Activated CD8-positive, alpha-beta memory T cell treated with anti-CD3 and anti-CD28 coated beads for 4 hours (primary cell): ENCODE results near the gene TMEM255B.

Experiments used
- DNase-seq, 2 donors: peaks; one replicate each; pipeline ENCODE4 v3.0.0-alpha.2; 2020; ENCODE audit warnings: low read depth in 2 of 2

TMEM255B gene

DNA sequence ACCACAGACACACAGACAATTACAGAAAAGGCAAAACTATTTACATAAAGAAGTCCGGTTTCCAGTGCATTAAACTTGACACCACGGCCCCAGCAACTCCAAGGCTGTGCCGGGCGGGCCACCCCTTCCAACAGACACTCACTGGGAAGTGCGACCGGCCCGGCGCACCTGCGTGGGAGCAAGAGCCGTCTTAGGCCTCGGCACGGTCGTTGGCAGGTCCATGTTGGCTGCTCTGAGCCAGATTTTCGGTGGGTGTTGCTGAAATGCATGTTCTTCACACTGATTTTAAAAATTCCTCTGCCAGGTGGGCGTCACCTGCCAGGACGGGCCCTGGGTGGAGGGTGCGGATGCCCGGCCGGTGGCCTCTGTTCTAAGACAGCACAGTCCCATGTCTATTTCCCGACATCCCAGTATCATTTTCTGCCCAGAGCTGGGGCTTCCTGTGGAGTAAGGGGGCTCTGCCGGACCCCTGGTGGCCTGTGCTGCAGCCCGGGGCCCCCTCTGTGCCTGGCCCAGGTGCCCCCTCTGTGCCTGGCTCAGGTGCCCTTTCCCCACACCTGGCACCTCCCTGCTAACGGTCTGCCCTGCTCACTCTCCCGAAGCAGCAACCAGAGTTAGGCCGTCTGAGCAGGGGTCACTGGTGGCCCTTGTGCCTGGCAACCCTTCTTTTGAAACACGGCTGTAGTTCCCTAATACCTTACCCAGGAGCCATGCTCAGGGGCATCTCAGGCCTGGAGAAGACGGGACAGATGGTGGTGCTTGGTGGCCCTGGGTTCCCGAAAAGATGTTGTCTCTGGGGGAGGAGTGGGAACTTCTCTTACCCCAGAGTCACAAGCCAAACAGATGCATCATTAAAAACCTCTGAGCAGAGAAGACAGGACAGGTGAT is 9.2 kb downstream of the TMEM255B start:
- DNase-seq, result no peak

DNA sequence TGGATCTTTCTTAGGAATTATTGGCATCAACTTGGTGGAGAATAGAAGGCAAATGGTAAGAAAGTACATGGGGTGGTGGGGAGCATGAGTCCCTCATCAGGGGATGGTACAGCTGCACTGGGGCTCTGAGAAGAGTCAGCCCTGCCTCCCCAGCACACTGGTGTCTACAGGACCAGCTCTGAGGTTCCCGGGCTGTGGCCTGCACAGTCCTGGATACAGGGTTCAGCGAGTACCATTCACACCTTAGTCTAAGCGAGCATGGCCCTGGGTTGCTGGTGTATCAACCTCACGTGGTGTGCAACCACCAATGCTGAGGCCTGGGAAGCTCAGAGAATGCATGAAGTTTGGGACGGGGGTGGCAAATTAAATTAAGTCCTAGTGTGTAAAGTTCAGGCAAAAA is 10.1 kb downstream of the TMEM255B start:
- no peak for DNase-seq

DNA sequence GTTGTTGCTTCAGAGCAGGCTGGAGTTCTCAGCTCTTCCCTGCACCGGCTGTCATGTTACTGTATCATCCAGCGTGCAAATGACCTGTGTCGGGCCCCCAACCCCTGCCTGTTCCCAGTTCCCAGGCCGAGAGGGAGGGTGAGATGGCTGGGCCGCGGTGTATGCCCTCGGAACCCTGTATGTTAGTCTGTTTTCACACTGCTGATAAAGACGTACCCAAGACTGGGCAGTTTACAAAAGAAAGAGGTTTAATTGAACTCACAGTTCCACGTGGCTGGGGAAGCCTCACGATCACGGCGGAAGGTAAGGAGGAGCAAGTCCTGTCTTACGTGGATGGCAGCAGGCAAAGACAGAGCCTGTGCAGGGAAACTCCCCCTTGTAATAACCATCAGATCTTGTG is 10.9 kb downstream of the TMEM255B start:
- no peak for DNase-seq

DNA sequence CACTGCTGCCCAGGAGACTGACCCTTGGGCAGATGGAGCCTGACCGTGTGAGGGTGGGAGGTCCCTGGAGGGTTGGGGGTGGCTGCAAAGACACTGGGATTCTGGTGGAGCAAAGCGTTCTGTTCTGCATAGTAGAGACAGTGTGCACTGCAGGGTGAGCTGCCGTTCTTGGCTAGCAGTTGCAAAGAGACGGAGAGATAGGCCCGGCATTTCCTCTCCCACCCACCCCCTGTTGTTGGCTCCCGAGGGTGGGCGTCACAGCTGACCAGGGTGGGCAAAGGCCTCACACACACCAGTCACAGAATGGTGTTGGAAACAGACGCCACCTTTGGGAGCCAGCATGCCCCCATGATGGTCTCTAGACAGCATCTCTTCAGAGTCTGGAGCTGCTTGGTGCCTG is 11.4 kb downstream of the TMEM255B start:
- DNase-seq, result no peak

DNA sequence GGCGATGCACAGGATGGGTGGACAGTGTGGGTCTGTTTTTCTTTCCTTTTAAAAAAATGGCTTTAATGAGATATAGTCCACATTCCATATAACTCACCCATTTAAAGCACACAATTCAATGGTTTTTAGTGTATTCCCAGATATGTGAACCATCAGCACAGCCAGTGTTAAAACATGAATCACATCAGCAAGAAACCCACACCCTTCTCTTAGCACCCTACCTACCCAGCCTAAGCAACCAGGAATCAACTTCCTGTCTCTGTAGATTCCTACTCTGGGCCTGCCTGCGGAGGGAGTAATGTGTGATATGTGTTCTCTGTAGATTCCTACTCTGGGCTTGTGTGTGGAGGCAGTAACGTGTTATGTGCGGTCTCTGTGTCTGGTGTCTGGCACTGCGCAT is 11.9 kb downstream of the TMEM255B start:
- no peak for DNase-seq

DNA sequence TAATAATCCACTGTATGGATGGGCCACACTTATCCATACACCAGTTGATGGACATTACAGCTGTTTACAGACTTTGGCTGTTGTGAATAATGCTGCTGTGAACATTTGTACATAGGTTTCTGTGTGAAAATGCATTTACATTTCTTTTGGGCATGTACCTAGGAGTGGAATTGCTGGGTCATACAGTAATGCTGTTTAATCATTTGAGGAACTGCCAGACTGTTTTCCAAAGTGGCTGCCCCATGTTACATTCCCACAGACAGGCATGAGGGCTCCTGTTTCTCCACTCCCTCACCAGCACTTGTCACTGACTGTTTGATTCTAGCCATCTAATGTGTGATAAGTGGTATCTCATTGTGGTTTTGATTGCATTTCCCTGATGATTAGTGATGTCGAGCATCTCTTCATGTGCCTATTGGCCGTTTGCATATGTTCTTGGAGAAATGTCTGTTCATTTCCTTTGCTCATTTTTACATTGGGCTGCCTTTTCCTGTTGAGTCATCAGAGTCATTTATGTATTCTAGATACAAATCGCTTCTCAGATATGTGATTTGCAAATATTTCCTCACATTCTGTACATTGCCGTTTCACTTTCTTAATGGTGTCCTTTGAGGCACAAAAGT is 12.8 kb downstream of the TMEM255B start:
- no peak for DNase-seq

DNA sequence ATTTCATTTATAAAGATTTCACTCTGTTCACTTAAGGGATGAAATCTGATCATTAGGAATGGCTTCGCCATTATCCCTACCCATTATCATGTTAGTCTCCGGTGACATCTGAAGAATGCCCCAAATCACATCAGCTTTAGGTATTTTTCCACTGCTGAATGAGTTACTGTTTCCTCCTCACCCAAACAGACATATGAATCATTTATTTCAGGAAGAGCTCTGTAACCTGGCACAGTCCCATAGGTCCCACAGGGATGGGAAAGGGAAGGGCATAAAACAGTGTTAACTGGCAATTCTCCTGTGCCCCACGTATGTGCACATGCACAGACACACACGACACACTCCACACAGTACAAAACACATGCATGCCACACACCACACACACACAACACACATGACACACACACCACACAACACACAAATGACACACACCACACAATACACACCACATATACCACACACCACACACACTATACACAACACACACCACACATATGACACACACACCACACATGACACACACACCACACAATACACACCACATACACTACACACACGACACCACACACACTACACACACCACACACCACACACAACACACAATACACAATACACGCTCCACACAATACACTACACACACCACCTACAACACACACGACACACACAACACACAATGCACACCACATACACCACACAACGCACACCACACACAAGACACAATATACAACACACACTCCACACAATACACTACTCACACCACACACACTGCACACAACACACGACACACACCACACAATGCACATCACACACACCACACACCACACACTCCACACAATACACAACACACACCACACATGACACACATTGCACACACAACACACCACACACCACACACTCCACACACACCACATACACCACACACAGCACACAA is 15.4 kb downstream of the TMEM255B start:
- no peak for DNase-seq

DNA sequence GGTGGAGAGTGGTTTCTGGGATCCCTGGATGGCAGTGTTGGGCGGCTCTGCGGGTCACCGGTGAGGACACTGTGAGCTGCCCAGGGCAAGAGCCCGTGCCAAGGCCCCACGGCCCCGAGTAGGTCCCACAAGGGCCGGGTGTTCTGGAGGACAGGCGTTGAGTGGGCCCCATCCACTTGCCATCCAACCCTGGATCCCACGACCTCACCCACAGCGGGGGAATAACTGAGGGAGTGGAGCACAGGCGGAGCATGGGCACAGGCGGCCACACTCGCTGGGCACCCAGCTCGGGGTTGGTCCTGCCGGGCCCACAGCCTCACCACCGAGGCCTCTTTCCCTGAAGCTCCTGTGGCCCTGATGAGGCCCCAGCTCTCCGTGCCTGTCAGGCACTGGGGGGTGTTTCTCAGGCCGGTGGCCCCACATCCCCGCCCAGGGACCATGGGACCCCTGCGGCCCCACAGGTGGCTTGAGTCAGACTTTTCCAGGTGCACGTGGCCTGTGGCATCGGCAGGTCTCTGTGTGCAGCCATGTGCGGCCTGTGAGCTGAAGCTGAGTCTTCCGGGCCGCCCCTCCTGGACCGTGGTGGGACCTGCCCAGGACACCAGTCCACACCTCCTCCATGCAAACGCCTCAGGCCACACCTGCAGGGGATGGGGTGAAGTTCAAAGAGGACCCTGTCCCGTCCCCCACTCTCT is 16.6 kb downstream of the TMEM255B start:
- no peak for DNase-seq

DNA sequence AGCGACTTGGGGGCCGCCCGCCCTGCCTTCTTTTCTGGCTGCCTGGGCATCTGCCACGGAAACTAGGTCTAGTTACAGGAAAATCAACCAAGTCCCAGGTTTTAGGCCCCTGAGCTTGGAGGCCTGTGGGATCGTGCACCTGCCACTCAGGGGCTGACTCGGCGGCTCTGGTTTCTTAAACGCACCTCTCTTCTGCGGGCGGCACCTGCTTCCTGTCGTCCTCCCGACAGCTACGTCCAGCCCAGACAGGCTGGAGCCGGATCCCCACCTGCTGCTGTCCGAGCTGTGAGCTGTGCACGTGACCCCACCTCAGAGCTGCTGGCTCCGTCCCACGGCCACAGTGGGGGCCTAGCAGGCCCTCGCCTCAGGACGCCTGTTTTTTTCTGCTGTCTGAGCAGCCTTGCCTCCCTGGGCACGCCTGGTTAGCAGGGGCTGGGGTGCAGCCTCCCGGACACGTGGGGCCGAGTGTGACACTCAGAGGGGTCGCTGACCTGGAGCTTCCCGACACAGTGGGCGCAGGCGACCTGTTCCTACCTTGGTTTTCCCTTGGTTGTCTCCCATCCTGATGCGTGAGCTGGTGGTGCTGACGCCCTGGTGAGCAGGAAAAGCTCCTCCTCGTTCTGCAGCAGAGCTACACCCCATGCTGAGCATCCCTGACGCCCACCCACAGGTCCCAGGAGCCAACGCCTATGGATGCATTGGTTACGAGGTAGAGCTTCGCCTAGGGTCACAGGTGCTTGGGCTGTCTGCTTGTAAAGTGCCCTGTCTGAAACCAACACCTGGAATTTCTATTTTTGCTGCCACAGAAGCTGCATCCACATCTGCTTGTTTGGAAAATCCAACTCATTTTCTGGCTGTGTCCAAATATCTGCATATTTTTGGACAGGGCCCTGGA is 17.5 kb downstream of the TMEM255B start:
- DNase-seq, result no peak

DNA sequence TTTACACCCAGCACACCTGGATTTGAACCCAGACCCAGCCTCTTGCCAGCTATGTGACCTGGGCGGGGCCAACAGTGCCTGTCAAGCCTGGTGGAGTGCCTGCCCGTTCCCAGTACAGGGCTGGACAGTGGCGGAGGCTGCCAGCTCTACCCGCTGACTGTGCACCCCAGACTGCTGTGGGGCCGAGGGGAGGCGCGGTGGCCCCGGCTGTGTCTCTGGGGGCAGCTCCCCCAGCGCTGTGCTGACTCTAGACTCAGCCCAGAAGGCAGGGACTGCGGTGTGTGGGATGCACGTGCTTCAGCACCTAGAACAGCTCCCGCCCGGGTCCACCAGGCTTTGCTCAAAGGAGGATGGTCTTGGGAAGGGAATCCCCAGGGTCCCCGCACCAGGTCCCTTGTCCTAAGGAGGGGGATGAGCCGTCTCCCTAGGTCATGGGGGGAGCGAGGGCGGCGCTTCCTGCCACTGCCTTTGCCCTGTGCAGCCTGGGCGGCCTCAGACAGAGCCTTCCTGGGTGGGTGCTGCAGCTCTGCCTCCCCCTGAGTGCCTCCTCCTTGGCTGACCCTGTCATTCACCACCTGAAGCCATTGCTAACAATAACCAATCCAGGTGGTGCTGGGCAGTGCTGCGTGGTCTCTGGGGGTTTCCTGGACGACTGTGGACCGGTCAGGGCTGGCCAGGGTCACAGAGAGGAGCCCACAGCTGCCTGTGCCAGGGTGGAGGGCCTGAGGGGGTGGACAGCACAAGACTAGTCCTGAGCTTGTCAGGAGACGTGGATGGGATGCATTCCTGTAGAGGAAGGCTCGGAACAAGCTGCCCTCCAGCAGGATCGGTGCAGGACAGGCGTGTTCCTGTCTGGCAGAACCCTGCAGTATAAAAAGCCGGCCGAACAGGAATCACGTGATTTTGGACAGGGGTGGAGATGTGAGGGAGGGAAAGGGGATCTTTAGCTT is 18.6 kb downstream of the TMEM255B start:
- DNase-seq, result no peak

DNA sequence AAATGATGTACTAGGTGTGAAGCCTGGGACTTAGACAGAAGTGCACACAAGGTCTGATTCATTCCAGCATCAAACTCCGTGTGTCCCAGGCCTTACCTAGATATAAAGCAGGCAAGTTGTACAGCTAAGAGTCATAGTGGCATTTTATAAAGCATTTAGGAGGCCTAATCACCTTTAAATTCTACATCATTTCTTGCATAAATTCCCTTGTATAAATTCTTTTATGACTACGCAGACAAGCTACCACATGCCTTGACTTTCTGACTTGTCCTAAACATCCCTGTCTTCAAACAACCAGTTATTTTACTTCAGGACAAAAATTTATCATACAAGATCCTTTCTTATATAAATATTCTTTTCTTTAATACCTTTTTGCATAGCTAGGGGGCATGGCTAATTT is 22.5 kb downstream of the TMEM255B start:
- no peak for DNase-seq

DNA sequence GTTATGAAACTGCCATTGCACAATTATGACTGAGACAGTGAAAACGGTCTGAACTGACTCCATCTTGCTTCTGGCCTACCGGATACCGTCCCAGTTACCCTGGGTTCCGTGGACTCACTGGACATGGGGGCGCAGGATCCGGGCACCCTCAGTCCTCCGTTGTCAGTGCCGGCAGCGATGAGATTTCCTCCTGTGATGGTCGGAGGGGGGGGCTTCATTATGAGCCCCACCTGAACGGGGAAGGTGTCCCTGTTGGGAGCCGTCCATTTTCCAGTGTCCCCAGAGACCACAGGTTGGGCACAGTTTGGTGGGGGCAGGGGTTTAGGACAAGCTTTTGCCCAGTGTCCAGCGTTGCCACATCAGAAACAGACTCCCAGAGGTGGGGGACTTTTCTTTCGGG is 23.4 kb downstream of the TMEM255B start:
- DNase-seq, result no peak

DNA sequence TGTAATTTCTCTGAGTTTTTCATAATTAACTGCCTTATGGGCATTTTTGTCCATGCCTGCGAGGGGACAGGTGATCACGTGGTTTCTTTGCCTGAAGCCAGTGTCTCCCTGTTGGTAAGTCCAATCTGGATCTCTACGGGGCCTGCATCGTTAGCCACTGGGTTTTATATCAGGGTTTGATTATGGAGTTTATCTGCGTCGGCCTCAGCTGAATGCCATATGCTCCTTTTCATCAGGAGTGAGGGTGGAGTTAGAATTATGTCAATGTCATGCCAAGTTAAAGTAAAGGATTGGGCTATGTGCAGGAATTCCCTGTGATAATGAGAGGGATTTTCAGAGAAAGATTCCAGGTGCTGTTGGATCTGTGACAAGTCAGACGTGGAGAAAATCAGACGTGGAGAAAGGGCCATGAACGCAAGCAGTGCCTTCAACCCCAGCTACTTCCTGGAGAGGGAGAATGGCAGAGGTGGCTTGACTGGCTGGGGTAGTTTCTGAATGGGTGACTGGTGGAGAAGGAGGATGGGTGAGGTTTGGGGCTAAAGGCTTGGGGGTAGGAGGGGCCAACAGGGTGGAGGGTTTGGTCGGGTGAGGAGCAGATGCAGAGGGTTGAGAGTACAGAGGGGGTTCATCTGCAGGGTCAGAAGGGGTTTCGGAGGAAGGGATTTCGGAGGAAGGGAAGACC is 24.3 kb downstream of the TMEM255B start:
- no peak for DNase-seq

DNA sequence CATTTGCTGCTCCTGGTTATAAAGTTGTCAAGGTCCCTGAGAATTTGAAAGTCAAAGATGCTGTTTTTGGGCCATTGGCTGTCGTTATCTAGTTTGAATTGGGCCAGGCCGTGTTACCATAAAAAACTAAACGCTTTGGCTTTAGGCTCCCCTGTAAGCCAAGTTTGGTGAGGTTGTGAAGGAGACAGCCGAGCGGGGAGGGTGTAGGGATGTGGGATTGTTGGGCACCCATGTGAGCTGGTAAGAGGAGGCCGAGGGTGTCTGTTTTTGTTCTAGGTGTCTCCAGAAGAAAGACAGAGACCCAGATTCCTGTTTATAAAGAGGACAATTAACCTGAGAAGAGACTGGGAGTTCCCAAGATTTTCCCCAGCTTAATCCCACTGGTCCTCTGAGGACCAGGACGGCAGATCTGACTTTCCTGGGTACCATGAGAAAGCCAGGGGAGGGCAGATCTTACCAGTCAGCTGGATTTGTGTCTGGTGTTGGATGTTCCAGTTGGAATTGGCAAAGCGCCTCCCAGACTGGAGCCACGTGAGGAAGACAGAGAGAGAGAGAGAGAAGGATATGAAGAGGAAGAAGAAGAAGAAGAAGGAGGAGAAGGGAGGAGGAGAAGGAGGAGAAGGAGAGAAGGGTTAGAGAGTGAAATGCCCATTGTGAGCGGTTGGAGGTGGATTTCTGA is 25.1 kb downstream of the TMEM255B start:
- DNase-seq, result no peak

DNA sequence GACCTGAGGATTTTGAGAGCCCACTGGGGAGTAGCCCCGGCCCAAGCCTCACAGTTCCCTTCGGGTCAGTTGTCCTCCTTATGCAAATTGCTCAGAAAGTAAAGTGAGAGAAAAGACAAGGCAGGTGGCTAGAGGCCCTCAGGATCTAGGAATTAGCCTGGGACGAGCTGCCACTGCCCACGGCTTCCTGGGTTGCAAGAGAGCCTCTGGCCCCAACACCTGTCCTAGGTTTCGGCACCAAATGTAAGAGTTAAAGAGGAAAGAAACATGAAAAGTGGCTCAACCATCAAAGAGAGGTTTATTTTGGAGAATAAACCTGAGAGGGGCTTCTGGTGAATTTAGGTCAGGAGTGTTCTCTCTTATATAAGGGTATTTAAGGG is 25.6 kb downstream of the TMEM255B start:
- no peak for DNase-seq

DNA sequence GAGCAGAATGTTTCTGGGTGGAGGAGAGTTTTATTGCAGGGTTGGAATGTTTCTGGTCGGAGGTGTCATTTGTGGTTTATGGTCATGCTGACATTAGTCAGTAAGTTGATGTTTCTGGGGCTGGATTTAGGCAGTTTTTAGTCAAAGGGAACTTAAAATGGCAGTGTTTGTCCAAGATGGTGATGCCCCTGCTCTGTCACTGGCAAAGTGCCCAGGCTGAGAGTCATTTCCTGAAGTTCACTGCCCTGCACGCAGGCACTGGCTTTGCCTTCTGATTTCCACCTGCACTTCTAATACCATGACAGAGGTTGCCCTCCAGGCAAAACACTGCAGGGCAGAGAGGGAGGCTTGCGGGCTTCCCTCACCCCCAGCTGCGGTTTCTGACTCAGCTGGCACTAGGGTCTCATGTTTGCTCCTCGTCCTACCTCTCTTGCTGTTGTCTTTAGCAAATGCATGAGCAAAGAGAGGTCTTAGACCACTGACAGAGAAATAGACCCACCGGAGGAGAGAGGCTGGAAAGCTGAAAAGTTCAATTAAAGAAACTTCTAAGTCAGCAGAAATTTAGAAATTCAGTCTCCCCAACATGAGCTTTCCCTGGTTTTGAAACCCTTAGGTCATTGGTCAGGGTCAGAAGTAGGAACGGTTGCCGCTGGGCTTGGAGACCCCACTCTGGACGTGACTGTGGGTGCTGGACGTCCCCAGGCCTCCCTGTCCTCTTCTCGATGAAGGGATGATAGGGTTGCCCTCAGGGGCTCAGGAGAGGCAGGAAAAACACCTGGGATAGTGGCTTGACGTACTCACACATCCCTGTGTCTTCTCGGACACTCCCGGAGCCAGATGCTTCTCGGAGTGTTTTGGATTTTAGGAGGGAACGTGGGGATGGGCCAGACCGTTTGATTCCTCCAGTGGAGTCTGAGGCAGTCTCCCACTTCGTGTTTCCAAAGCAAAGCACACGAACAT is 26.3 kb downstream of the TMEM255B start:
- DNase-seq, result no peak

DNA sequence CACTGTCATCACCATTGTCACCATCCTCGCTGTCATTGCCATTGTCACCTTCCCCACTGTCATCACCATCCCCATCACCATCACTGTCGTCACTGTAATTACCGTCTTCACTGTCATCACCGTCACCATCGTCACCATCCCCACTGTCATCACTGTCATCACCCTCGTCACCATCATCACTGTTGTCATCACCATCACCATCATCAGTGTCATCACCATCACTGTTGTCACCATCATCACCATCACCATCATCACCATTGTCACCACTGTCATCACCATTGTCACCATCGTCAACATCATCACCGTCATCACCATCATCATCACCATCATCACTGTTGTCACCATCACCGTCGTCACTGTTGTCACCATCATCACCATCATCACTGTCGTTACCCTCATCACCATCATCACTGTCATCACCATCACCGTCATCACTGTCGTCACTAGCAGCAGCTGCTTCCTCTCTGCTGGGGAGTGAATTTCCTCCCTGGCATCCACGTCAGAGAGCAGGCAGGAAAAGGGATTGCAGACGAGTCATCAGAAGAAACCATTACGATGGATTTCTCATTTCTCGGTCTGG is 27.3 kb downstream of the TMEM255B start:
- DNase-seq, result no peak
